ENCODE measurements around the gene CENPN.

DNA sequence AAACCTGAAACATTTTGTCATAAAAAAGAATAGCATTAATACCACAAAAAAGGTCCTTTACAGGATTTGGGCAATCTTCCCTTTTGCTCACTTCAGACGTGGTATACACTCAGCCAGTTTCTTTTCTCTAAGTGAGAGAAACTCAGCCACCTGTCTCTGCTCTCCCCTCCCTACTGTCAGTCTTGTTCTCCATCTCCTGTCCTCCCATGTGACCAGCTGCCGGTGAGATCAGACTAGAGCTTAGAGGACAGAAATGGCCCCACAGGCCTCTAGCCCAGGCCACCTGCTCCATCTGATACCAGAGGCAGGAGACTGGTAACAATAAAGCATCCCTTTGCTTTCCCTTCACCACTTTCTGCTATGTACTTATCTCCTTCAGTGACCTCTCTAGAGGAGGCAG, 35.2 kb upstream of the CENPN start:
- TF ChIP-seq, protein P1, sequence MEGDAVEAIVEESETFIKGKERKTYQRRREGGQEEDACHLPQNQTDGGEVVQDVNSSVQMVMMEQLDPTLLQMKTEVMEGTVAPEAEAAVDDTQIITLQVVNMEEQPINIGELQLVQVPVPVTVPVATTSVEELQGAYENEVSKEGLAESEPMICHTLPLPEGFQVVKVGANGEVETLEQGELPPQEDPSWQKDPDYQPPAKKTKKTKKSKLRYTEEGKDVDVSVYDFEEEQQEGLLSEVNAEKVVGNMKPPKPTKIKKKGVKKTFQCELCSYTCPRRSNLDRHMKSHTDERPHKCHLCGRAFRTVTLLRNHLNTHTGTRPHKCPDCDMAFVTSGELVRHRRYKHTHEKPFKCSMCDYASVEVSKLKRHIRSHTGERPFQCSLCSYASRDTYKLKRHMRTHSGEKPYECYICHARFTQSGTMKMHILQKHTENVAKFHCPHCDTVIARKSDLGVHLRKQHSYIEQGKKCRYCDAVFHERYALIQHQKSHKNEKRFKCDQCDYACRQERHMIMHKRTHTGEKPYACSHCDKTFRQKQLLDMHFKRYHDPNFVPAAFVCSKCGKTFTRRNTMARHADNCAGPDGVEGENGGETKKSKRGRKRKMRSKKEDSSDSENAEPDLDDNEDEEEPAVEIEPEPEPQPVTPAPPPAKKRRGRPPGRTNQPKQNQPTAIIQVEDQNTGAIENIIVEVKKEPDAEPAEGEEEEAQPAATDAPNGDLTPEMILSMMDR (IDR thresholded peaks at IDR 0.05): no peak
- no peak for TF ChIP-seq KDM5A (IDR thresholded peaks at IDR 0.05)
- no peak for TF ChIP-seq HDAC2 (IDR thresholded peaks at IDR 0.05)
- TF ChIP-seq POLR2A (IDR thresholded peaks at IDR 0.05; ENCODE audit: low read length): no peak
- TF ChIP-seq, protein P2, sequence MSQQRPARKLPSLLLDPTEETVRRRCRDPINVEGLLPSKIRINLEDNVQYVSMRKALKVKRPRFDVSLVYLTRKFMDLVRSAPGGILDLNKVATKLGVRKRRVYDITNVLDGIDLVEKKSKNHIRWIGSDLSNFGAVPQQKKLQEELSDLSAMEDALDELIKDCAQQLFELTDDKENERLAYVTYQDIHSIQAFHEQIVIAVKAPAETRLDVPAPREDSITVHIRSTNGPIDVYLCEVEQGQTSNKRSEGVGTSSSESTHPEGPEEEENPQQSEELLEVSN (IDR thresholded peaks at IDR 0.05; ENCODE audit: borderline replicate concordance, low read depth): no peak
- TF ChIP-seq, protein P3, sequence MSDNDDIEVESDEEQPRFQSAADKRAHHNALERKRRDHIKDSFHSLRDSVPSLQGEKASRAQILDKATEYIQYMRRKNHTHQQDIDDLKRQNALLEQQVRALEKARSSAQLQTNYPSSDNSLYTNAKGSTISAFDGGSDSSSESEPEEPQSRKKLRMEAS (IDR thresholded peaks at IDR 0.05): no peak
- no peak for TF ChIP-seq FOSL2 (IDR thresholded peaks at IDR 0.05)
- TF ChIP-seq FOSL2 (CRISPR knock-in tag; IDR thresholded peaks at IDR 0.05): no peak
- no peak for TF ChIP-seq RFX5 (IDR thresholded peaks at IDR 0.05)
- TF ChIP-seq MAFK (IDR thresholded peaks at IDR 0.05; ENCODE audit: partially characterized antibody): no peak
- no peak for TF ChIP-seq EHMT2 (IDR thresholded peaks at IDR 0.05; ENCODE audit: low read depth)
- no peak for TF ChIP-seq ESRRA (IDR thresholded peaks at IDR 0.05; ENCODE audit: borderline replicate concordance, low read length)
- no peak for TF ChIP-seq CEBPB (IDR thresholded peaks at IDR 0.05)
- TF ChIP-seq MYC (IDR thresholded peaks at IDR 0.05; ENCODE audit: borderline replicate concordance, low read length): no peak

Data from A549 (cell line).